ENCODE data around the gene ARHGEF40.
"Not testable (repeated sequence)": the region's sequence is repeated elsewhere in the genome, so short reads cannot be mapped to it uniquely, and the experiment has no call there.

Gene ARHGEF40

DNA sequence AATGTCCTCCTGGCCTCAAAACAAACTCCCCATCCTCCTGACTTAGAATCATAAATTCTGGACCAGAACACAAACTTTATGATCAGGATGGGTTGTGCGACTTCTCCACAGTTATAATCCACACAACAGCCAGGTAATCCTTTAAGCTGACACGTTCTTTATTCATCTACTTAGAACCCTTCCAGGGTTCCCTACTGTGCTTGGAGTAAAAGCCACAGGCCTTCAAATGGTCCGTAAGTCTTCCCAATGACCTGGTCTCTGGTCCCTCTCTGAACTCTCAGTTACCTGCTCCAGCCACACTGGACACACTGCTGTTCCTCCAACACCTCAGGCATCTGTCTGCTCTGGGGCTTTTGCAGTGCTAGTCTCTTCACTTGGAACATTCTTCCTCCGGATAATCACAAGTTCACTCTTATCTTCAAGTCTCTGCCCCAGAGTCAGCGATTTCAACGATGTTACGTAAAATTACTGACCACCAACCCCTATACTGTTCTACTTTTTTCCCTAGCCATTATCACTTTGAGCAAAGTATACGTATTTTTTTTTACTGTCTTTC lies 29.7 kb upstream of the ARHGEF40 start:
- no peak for DNase-seq (ENCODE audit: extremely low read depth, low read depth)
- no peak for TF ChIP-seq CTCF (IDR thresholded peaks at IDR 0.05; ENCODE audit: low read depth, low read length)

DNA sequence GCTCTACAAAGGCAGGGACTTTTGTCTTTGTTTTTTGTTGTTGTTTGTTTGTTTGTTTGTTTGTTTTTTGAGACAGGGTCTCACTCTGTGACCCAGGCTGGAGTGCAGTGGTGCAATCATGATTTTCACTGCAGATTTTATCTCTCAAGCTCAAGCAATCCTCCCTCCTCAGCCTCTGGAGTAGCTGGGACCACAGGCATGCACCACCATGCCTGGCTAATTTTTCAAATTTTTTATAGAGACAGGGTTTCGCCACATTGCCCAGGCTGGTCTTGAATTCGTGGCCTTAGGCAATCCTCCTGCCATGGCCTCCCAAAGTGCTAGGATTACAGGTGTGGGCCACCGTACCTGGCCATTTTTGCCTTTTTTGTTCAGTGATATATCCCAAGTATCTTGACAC lies 29.2 kb upstream of the ARHGEF40 start:
- DNase-seq (ENCODE audit: extremely low read depth, low read depth): not testable (repeated sequence)

GRCh38 chr14:21041676-21042433 lies 28.2 kb upstream of the ARHGEF40 start, which contains the start of gene RNASE7:
Gene RNASE7, plus strand, starts transcription at chr14:21042362. Its CDS starts 631 bp downstream, at chr14:21042993.
- TF ChIP-seq CTCF (IDR thresholded peaks at IDR 0.05; ENCODE audit: low read depth, low read length): no peak

GRCh38 chr14:21042918-21043317 lies 27.2 kb upstream of the ARHGEF40 start:
- no peak for TF ChIP-seq CTCF (IDR thresholded peaks at IDR 0.05; ENCODE audit: low read depth, low read length)

More at GRCh38 chr14:21041676-21042433, 28.2 kb upstream of the ARHGEF40 start, which contains the start of gene RNASE7:
- DNase-seq (ENCODE audit: extremely low read depth, low read depth): no peak

GRCh38 chr14:21043387-21043973 lies 26.6 kb upstream of the ARHGEF40 start:
- TF ChIP-seq CTCF (IDR thresholded peaks at IDR 0.05; ENCODE audit: low read depth, low read length): no peak
- no peak for DNase-seq (ENCODE audit: extremely low read depth, low read depth)

More at GRCh38 chr14:21042918-21043317, 27.2 kb upstream of the ARHGEF40 start:
- DNase-seq (ENCODE audit: extremely low read depth, low read depth): no peak

- DNase-seq (ENCODE audit: extremely low read depth, low read depth): no peak
Observed at GRCh38 chr14:21043974-21044618, 26.0 kb upstream of the ARHGEF40 start.

More at GRCh38 chr14:21043974-21044618, 26.0 kb upstream of the ARHGEF40 start:
- no peak for TF ChIP-seq CTCF (IDR thresholded peaks at IDR 0.05; ENCODE audit: low read depth, low read length)
